PC-9 (cell line): Measurements from ENCODE around the gene BZW2.

Source experiments
- CTCF ChIP-seq: fragments of 200-600 bp; sonication (generic); conservative IDR thresholded peaks from 2 replicates; pipeline ENCODE4 v1.6.1; 2017; ENCODE audit warnings: mixed run types, antibody characterized with exemption, mild to moderate bottlenecking, moderate library complexity
- EZH2 ChIP-seq: fragments of 200-600 bp; sonication (generic); IDR thresholded peaks from 2 replicates; pipeline ENCODE4 v1.8.0; 2017; ENCODE audit warnings: antibody characterized with exemption, low read depth

- TF ChIP-seq EZH2 (no peak), CTCF (no peak)
Observed at GRCh38 chr7:16715928-16716327, 69.9 kb downstream of the BZW2 start.
